HG03108 (cell line): ENCODE results near the gene CELSR3.

Experiments used
- ATAC-seq: cut with Tn5 transposase; IDR thresholded peaks from one replicate; pipeline ENCODE4 v1.9.1; 2021; ENCODE audit warnings: moderate library complexity; ENCODE audit not compliant: unreplicated experiment

The CELSR3 gene

DNA sequence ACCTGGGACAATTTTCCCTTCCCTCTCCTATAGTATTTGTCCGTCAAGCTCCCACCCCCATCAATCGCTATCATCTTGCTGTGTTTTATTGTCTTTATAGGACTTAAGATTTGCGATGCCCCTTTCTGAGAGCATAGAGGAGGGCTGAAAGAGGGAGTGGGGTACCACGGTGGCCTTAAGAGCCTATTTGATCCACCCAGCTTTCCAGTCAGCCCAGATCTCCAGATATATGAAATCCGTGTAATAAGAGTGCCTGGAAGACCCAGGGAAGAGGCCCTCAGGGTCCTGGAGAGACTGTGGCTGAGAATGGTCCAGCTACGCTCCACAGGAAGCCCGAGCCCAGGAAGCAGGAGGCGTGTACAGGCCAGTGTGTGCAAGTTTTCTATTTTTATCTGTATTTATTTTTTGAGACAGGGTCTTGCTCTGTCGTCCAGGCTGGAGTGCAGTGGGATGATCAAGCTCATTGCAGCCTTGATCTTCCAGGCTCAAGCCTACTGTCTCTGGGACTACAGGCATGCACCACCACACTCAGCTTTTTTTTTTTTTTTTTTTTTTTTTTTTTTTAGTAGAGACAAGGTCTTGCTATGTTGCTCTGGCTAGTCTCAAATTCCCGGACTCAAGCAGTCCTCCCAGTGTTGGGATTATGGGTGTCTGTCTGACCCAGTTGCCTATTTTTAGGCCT lies 24.0 kb upstream of the CELSR3 start:
- ATAC-seq, result no peak

DNA sequence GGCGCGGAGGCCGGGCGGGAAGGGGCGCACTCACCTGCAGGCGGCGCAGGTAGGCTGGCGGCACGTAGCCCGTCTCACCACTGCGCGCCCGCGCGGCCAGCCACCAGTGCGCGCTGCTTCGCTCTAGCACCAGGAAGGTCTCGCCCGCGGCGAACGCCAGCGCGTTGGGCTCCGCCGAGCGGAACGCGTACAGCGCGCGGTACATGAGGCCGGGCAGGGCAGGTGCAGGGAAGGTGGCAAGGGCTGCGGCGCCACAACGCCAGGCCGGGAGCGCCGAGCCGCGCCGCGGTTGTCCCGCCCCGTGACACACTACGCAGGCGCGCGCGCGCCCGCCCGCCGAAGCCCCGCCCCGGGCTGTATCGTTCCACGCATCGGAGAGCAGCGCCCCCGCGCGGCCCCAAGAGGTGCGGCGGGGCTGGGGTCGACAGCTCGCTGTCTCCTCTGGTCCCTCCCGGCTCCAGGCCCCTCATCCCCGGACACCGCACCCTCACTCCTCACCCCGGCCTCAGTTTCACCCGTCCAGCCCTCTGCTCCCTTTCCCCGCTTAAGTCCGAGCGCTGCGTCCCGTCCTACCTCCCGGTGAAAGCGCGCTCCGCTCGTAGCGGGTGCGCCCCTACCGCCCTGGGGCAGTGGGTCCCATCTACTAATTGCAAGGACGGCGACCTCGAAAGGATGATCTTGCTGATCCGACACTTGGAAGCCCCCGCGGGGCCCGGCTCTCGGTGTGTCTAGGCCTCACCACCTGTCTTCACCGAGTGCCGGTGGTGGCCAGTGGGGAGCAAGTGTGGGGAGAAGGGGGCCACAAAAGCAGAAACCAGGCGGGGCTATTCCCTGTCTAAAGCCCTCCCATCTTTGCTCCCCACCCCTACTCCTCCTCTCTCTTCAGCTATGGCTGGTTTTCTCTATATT lies 23.2 kb upstream of the CELSR3 start, which contains the start of gene NCKIPSD:
NCKIPSD (minus strand) TSS at position 313 of the 909 bp plus-strand sequence; CDS start at position 205, 108 bp downstream.
- ATAC-seq, result peak; percentile 83

DNA sequence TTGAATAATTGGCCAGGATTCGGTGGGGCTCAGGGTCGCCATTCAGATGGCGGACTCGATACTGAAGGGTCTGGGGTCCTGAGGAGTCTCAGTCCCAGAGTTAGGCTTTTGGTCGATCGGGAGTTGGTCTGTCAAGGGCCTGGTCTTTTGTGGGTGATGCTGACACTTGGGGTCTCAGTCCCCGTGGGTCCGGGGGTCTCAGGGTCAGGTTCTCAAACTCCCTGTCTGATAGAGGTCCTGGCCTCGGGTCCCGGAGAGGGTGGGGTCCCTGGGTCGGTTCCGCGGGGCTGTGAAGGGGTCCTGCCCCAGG lies 22.6 kb upstream of the CELSR3 start:
- ATAC-seq, result no peak

DNA sequence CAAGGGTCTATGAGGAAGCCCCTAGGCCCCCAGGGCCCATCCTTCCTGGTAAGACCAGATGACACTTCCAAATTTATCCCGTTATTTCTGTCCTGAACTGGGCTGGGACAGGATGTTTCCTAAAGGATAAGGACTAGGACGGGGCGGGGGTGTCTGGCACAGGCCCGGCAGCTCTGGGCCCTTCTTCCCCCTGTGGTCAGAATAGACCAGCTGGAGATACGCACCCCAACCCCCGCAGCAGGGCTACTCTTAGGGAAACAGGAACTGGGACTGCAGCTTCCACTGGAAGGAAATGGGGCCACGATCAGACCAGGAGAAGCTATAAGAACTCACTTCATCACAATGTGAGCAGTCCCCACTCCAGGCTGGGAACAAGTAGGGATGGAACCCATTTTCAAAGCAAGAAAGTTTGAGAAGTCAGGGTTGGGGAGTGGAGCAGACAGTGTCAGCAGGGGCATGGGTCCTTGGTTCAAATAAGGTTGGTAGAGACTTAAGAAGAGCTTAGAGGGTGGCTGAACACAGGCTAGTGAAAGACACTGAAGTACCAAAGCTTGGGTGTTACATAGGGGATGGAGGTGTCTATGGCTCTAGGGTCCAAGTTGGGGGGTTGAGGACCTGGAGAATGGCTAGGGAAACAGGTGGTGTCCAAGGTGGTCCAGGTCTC lies 21.9 kb upstream of the CELSR3 start:
- ATAC-seq, result no peak

DNA sequence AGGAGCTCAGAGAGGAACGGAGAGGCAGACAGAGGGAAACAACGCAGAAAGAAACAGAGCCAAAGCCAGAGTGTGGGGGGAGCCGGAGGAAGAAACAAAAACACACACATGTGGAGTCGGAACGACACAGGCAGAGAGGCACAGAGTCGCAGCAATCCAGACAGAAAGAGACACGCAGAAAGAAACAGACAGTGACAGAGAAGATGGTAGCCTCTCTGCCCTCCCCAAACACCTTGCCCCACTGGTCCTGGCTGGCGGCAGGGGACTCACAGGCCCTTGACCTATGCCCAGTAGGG lies 21.3 kb upstream of the CELSR3 start:
- ATAC-seq, result no peak

DNA sequence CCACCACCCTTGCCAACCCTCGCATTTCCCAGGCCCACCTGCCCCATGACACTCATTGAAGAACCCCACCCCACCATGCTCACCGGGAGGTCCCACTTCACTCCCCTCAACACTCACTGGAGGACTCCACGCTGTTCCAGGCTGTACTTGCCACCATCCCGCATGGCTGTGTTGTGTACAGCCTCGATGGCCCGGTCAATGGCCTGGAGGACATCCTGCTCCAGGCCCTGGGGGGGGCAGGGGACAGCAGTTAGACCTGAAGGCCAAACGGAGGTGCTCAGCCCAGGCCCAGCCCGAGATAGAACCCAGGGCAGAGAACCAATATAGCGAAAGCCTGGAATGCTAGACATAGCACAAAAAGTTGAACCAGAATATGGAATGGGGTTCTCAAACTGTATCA lies 20.1 kb upstream of the CELSR3 start:
- no peak for ATAC-seq

DNA sequence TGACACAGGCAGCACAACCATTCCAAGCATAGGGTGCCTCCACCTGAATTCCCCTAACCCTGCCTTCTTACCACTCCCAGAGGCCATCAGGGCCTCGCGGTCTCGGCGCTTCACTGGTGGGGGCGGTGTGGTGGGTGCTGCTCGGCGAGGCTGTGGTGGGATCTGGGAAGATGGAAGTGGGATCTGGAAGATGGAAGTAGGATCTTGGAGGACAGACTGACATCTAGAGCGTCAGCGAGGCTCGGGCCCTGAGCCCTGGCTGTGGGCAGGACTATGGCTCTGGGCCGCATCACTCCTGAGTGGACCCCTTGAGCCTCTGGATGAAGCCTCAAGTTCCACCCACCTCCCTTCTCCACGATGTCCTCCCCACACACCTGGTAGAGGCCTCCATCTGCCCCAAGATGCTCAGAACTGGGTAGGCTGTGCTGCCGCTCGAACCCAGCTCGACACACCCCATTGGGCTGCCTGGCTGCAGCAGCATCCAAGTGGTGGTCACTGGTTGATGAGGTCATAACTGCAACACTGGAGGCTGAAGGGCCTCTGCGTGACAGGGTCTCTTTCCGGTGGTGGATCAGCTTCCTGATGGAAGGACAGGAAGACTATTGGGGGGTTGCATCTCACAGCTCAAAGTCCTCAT lies 19.4 kb upstream of the CELSR3 start:
- ATAC-seq, result no peak

DNA sequence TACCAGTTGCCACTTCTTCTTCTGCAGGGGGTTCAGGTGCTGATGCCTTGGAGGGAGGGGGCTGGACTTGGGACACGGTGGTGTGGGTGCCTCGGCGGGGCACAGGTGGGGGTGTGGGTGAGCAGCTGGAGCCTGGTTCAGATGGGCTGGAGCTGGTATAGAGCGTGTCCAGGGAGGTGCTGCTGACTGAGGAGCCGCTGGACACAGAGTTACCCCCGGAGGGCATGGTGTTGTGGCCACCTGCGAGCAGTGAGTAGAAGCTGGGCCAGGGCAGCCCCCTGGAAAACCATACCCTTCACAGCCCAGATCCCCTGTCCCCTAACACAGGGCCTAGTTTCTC lies 18.8 kb upstream of the CELSR3 start:
- ATAC-seq, result no peak

DNA sequence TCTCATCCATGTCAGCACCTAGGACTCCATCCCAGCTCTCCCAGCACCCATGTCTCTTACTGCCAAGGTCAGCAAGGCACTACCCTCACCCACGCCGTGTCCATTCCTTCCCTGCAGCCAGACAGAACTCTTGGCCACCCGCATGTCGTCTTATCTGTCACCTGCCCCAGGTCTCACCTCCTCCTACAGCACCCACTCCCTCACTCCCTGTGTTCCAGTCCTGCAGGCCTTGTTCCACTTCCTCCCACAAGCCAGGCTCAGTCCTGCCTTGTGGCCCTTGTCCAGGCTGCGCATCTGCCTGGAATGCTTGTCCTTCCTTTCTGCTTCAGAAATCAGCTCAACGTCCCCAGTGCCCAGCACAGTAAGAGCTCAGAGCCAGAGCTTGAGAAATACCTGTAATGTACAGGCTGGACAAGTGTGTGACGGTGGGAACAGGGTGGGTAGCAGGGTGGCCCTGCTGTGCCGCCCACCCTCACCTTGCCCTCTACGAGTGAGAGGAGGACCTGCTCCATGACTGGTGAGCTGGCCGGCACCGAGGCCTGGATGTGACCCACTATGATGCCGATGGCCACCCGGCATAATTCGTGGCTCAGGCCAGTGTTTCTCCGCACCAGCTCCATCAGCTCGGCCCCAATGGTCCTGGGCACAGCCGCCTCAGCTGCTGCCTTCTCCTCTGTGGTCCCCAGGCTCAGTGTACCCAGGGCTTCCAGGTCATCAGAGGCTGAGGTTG lies 18.3 kb upstream of the CELSR3 start:
- ATAC-seq, result no peak

DNA sequence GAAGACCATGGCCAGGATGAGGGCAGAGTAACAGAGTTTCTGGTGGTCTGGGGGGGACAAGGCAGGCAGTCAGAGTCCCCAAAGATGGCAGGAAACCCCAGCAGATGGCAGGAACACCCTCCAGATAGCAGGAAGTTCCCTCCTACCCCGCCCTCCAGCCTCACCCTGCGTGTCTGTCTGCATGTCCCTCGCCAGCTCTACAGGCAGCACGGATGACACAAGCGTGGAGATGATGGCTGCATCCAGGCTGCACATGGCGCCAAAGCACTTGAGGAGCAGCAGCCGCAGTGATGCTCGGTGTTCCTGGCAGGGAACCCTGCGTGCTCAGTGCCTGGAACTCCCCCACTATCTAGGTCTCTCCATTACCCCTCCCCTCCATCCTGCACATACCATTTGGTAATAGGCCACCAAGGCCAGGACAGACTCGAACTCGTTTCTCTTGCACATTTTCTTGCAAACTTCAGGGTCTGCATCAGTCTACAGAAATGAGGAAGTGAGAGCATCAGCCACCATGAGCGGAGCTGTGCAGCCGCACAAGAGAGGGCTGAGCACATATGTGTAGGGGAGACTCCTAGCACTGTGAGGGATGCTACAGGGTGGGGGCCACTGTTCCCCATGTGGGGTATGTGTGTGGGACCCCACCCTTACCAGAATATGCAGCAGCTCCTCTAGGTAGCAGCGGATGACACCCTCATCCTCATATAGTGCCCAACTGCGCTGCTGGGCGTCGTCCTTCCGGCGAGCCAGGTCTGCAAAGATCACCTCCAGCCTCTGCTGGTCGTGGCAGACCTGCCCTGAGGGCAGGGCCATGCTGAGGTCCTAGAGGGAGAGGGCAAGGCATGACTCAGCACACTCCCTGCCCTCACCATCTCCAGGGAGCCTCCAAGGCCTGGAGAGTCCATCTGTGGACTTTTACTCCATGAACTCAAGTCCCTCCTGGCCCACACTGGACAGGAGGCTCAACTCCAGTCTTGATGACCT lies 17.0 kb upstream of the CELSR3 start:
- ATAC-seq, result no peak

DNA sequence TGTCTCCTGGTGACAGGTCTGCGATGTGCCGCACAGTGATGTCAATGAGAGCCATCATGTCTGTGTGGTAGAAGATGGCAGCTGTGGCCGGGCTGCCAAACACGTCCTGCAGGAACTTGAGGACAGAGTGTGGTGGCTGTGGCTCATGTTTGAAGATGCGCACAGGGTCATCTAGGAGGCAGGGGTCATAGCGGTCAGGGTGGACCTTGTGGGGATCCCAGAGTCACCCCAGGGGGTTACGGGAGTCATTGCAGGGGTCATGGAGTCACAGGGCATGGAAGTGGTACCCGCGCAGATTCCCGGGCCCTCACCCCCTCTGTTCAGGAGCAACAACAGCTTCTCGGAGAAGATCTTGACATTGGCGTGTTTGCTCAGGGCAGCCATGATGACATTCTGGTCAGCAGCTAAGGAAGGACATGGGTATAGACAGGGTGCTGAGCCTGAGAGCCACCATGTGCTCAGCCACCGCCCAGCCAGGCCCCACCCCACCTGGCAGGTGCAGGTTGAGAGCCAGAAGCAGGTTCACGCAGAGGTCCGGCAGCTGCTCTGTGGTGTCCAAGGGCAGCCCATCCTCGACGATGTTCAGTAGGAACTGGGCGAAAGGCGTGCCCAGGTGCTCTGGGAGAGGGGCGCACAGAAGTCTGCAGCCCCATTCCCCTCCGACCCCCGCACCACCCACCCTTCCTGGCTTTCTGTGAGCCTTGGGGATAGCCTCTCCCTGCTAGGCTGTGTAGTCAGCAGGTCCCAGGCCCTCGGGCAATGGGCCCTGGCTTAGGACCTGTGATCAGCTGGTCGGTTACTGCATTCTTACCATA lies 16.1 kb upstream of the CELSR3 start:
- no peak for ATAC-seq

DNA sequence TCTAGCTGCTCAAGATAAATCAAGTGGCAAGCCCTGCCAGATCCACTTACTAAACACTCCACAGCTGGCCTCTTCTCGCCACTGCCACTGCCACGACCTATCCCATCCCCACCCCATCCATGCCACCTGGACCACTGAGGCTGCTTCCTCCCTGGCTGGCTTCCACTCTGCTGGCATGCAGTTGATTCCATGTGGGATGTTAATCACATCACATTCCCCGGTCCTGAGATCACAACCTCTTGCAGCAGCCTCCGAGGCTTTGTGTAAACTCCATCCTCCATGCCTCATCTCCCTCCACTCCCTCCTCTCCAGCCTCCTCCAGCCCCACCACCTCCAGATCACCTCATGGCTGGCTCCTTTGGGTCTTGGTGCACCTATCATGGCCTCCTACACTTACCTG lies 15.4 kb upstream of the CELSR3 start:
- ATAC-seq, result no peak

DNA sequence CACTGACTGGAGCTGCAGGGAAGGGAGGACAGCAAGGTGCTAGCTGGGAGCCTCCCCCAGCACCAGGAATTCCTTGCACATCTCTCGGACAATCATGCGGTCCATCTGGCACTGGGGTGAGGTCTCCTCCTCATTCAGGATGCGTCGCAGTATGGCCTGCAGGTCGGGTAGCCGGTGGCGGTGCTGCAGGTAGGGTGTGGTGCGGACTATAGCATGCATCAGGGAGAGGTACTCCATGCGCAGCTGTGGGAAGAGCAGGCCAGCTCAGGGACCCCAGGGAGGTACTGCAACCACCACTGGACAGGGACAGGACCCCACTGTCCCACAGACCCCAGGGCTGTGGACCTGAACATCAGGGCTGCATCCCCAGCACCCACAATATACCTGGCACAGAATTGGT lies 11.8 kb upstream of the CELSR3 start:
- ATAC-seq, result no peak

DNA sequence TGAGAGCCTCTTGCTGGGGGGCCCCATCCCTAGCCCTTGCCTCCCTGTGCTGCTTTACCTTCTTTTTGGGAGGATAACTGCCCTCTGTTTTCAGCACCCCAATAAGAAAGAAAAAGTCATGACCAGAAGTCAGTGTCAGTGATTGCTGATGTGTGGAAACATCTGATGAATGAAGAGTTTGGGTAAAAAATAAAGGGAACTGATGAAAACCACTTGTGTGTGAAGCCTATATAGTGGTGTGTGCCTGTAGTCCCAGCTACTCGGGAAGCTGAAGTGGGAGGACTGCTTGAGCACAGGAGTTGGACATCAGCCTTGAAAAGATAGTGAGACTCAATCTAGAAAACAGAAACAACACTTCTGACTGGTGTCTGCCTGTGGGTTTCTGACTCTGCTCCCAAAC lies 9.8 kb upstream of the CELSR3 start:
- no peak for ATAC-seq

DNA sequence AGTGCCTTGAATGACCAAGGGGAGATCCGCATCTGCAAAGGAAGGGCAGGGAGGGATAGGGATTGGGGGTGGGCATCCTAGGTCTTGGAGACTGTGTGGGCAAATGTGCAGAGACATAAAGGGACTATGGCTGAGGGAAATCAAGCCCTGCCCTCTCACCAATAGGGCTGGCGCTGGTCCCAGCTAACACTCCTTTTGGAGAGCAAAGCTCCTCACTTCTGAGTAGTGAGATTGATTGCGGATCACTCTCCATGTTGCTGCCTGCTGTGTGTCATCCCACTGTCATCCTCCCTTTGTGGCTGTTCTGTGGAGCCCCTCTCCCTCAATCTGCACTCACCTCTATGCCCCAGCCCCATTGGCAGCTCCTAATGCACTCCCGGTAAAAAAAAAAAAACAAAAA lies 2.2 kb upstream of the CELSR3 start:
- ATAC-seq, result no peak

DNA sequence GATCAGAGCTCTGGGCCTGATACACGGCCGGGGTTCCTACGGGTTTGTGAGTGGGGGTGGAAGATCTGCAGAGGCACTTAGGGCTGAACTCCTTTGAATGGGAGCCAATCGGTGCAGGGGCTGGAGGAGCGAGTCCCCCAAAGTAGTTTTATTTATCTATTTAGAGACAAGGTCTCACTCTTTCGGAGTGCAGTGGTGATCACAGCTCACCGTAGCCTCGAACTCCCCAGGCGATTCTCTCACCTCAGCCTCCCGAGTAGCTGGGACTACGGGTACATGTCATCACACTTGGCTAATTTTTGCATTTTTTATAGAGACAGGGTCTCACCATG lies 1.6 kb upstream of the CELSR3 start:
- no peak for ATAC-seq

DNA sequence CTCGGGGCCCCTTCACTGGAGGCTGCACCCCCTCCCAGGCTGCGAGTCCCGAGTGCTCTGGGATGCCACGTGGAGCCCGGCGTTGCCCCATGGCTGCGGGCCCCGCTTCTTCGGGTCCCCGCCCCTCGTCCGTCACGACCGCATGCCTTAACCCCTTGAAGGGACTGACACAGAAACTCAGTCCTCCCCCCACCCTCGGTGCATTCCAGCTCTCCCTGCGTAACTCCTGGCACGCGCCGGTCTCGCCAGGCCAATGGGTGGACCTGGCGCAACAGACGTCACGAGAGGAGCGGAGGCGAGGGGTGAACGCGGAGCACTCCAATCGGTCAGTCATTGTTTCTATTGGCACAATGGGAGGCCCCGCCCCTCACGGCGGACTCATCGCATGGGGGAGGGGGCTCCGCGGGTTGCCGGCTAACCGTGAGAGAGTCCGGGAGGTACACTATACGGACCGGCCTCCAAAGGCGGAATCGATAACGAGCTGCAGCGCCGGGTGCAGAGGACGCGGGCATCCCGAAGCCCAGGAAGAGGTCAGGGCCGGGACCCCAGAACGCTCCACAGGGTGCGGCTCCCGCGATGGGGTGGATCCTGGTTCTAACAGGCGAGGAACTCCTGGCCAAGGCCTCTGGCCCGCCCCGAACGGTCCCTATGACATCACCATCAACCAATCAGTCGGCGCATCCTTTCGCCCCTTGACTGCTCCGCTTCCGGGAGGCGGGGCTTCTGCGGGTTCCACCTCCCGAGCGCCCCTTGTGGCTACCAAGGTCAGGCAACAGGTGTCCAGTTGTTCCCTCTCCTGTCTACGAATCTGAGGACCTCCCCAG lies 1.0 kb upstream of the CELSR3 start:
- peak; percentile 86 for ATAC-seq

DNA sequence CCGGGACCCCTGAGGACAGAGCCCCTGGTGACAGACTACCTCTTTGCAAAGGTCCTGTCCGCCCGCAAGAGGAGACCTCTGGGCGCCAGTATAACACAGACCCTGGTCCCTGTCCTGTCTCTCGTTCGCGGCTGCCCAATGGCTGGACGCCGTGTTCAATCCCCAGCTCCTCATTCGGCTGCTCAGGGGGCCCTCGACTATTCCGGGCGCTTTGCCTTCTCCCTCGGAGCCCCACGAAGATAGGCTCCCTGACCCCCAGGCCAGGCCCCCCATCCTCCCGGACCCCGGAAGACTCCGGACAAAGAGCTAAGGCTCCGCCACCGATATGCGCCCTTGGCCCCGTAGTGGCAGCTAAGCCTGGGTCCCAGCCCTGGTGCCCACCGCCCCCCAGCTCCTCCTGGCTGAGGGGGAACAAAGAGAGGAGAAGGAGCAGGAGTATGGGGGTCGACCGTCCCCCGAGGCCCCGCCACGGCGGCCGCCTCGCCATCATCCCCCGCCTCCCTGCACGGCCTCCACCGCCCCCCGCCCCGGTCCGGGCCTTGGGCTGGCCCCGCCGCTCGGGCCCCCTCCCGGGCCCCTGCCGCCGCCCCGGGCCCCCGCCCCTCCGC lies 437 bp downstream of the CELSR3 start:
- ATAC-seq, result no peak
